Measurements from ENCODE around the gene DGKI. TPM values are rescaled to one million over a fixed set of nuclear protein-coding genes. Genes with fewer than 3 reads are reported as not detected.

Gene DGKI
- total and polyA plus RNA-seq, 4 donors, result 0.01 to 0.37 (median 0.31) TPM

DNA sequence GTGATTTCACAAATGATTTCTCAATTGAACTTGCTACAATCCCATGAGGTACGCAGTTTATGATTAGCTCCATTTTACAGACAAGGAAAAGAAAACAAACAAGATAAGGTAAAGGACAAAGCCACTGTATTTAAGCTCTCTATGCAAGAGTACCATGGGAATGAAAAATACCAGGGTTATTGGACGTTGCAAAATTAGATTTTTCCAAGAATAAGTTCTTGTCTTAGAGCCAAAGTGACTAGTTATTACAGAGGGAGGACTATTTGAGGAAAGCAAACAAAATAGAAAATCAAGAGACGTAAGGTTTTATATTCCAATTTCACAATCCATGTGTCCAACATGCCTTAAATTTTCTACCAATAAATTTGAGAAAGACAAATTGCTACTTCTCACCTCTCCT lies 405.3 kb downstream of the DGKI start:
- whole genome bisulfite sequencing, result 54% methylated on average over 3 of the region's 3 CpGs
- no peaks in the 10 kb centered on the region for H3K4me1 ChIP-seq (ENCODE audit: control insufficient read depth in 4 of 4, insufficient read depth in 4 of 4, low read length in 3 of 4)

More for the DNA sequence above, 405.3 kb downstream of the DGKI start:
- Histone ChIP-seq H3K36me3 (ENCODE audit: control insufficient read depth in 4 of 4, insufficient read depth in 3 of 4, low read depth in 1 of 4, low read length in 3 of 4) (no peaks in the 10 kb centered on the region), H3K9me3 (ENCODE audit: control insufficient read depth in 4 of 4, low read length in 3 of 4) (no peaks in the 10 kb centered on the region), H3K27ac (ENCODE audit: low read depth in 1 of 2, low read length in 2 of 2) (no peak overlapping the region), H3K4me3 (ENCODE audit: low read depth in 1 of 3, low read length in 3 of 3) (no peak overlapping the region), H3K9ac (ENCODE audit: low read depth in 1 of 2, low read length in 2 of 2) (no peak overlapping the region), H3K27me3 (ENCODE audit: control insufficient read depth in 4 of 4, insufficient read depth in 4 of 4, low read length in 3 of 4) (peaks cover 0 to 3% (median 0%) of the 10 kb centered on the region in 4 donors)
- TF ChIP-seq FOXA1 (IDR thresholded peaks at IDR 0.05), result no peak
- no peak for TF ChIP-seq GABPA (IDR thresholded peaks at IDR 0.05 in 1 of 2, conservative IDR thresholded peaks at IDR 0.05 in 1 of 2)
- TF ChIP-seq, protein P1, sequence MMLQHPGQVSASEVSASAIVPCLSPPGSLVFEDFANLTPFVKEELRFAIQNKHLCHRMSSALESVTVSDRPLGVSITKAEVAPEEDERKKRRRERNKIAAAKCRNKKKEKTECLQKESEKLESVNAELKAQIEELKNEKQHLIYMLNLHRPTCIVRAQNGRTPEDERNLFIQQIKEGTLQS (IDR thresholded peaks at IDR 0.05), result no peak
- TF ChIP-seq, protein P2, sequence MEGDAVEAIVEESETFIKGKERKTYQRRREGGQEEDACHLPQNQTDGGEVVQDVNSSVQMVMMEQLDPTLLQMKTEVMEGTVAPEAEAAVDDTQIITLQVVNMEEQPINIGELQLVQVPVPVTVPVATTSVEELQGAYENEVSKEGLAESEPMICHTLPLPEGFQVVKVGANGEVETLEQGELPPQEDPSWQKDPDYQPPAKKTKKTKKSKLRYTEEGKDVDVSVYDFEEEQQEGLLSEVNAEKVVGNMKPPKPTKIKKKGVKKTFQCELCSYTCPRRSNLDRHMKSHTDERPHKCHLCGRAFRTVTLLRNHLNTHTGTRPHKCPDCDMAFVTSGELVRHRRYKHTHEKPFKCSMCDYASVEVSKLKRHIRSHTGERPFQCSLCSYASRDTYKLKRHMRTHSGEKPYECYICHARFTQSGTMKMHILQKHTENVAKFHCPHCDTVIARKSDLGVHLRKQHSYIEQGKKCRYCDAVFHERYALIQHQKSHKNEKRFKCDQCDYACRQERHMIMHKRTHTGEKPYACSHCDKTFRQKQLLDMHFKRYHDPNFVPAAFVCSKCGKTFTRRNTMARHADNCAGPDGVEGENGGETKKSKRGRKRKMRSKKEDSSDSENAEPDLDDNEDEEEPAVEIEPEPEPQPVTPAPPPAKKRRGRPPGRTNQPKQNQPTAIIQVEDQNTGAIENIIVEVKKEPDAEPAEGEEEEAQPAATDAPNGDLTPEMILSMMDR (IDR thresholded peaks at IDR 0.05; ENCODE audit: low read depth, low read length, missing input control), result no peak
- no peak for TF ChIP-seq HNF4G (IDR thresholded peaks at IDR 0.05)
- no peak for TF ChIP-seq EGR1 (IDR thresholded peaks at IDR 0.05; ENCODE audit: low read depth in 2 of 2)
- TF ChIP-seq SP1 (IDR thresholded peaks at IDR 0.05), result no peak
- TF ChIP-seq TAF1 (conservative IDR thresholded peaks at IDR 0.05), result no peak
- TF ChIP-seq NR2F2 (IDR thresholded peaks at IDR 0.05), result no peak
- TF ChIP-seq RXRA (IDR thresholded peaks at IDR 0.05), result no peak
- TF ChIP-seq, protein P3, sequence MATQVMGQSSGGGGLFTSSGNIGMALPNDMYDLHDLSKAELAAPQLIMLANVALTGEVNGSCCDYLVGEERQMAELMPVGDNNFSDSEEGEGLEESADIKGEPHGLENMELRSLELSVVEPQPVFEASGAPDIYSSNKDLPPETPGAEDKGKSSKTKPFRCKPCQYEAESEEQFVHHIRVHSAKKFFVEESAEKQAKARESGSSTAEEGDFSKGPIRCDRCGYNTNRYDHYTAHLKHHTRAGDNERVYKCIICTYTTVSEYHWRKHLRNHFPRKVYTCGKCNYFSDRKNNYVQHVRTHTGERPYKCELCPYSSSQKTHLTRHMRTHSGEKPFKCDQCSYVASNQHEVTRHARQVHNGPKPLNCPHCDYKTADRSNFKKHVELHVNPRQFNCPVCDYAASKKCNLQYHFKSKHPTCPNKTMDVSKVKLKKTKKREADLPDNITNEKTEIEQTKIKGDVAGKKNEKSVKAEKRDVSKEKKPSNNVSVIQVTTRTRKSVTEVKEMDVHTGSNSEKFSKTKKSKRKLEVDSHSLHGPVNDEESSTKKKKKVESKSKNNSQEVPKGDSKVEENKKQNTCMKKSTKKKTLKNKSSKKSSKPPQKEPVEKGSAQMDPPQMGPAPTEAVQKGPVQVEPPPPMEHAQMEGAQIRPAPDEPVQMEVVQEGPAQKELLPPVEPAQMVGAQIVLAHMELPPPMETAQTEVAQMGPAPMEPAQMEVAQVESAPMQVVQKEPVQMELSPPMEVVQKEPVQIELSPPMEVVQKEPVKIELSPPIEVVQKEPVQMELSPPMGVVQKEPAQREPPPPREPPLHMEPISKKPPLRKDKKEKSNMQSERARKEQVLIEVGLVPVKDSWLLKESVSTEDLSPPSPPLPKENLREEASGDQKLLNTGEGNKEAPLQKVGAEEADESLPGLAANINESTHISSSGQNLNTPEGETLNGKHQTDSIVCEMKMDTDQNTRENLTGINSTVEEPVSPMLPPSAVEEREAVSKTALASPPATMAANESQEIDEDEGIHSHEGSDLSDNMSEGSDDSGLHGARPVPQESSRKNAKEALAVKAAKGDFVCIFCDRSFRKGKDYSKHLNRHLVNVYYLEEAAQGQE (IDR thresholded peaks at IDR 0.05), result no peak
- TF ChIP-seq, protein P4, sequence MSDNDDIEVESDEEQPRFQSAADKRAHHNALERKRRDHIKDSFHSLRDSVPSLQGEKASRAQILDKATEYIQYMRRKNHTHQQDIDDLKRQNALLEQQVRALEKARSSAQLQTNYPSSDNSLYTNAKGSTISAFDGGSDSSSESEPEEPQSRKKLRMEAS (IDR thresholded peaks at IDR 0.05), result no peak
- TF ChIP-seq RAD21 (IDR thresholded peaks at IDR 0.05), result no peak
- no peak for TF ChIP-seq HNF4A (conservative IDR thresholded peaks at IDR 0.05)
- no peak for TF ChIP-seq FOXA2 (IDR thresholded peaks at IDR 0.05)
- TF ChIP-seq YY1 (IDR thresholded peaks at IDR 0.05), result no peak
- TF ChIP-seq JUND (IDR thresholded peaks at IDR 0.05), result no peak
- TF ChIP-seq, protein P5, sequence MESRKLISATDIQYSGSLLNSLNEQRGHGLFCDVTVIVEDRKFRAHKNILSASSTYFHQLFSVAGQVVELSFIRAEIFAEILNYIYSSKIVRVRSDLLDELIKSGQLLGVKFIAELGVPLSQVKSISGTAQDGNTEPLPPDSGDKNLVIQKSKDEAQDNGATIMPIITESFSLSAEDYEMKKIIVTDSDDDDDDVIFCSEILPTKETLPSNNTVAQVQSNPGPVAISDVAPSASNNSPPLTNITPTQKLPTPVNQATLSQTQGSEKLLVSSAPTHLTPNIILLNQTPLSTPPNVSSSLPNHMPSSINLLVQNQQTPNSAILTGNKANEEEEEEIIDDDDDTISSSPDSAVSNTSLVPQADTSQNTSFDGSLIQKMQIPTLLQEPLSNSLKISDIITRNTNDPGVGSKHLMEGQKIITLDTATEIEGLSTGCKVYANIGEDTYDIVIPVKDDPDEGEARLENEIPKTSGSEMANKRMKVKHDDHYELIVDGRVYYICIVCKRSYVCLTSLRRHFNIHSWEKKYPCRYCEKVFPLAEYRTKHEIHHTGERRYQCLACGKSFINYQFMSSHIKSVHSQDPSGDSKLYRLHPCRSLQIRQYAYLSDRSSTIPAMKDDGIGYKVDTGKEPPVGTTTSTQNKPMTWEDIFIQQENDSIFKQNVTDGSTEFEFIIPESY (IDR thresholded peaks at IDR 0.05), result no peak
- no peak for DNase-seq (ENCODE audit: low spot score)
